PC-3 (cell line): Measurements from ENCODE around the gene GRAMD2A. TPM values are rescaled to one million over a fixed set of nuclear protein-coding genes. Genes with fewer than 3 reads are reported as not detected.

Experiments used
- ATAC-seq: fragments of 200-7000 bp; cut with Tn5 transposase; 2 replicates; pipeline ENCODE4 v1.9.1; 2020; ENCODE audit warnings: mild to moderate bottlenecking, moderate library complexity
- BruUV-seq: library from RNA; stranded (reverse); fragments of 400-500 nt; replicated peaks from 2 replicates; lab custom pipeline; 2021; lab: Mats Ljungman, UMichigan
- CTCF ChIA-PET: fragments of 300-600 bp; sonication (Branson Sonifier 250); formaldehyde crosslinking; loops from one replicate; lab custom pipeline; 2022; ENCODE audit warnings: antibody characterized with exemption; lab: Charles Lee
- POLR2A ChIA-PET: fragments of 300-600 bp; sonication (Branson Sonifier 250); formaldehyde crosslinking; loops from one replicate; lab custom pipeline; 2022; ENCODE audit warnings: antibody characterized with exemption; ENCODE audit not compliant: unreplicated experiment; lab: Charles Lee
- DNase-seq: peaks from one replicate; pipeline ENCODE4 v3.0.0-alpha.2; 2015
- H2AFZ ChIP-seq: fragments of 300-600 bp; sonication (generic); 2 replicates; pipeline ENCODE4 v1.6.0; 2016; ENCODE audit warnings: antibody characterized with exemption, low read length
- H3F3A ChIP-seq: fragments of 300-600 bp; sonication (generic); one replicate; pipeline ENCODE4 v1.6.0; 2017; ENCODE audit warnings: antibody characterized with exemption, low read length, control low read depth, mild to moderate bottlenecking; ENCODE audit not compliant: unreplicated experiment
- H3K27ac ChIP-seq: fragments of 300-600 bp; sonication (generic); 2 replicates; pipeline ENCODE4 v1.5.1; 2016; ENCODE audit warnings: mild to moderate bottlenecking, low read length
- H3K27me3 ChIP-seq: fragments of 300-600 bp; sonication (generic); 2 replicates; pipeline ENCODE4 v1.6.1; 2016; ENCODE audit warnings: low read length, mixed read lengths
- H3K36me3 ChIP-seq: fragments of 300-600 bp; sonication (generic); 2 replicates; pipeline ENCODE4 v1.6.1; 2016; ENCODE audit warnings: low read depth, mixed run types, low read length, mixed read lengths
- H3K4me1 ChIP-seq: fragments of 300-600 bp; sonication (generic); 2 replicates; pipeline ENCODE4 v1.5.1; 2016; ENCODE audit warnings: low read length; ENCODE audit not compliant: insufficient read depth
- H3K4me2 ChIP-seq: fragments of 300-600 bp; sonication (generic); 2 replicates; pipeline ENCODE4 v1.6.0; 2016; ENCODE audit warnings: low read length
- H3K4me3 ChIP-seq: fragments of 300-600 bp; sonication (generic); 2 replicates; pipeline ENCODE4 v1.5.1; 2016; ENCODE audit warnings: mild to moderate bottlenecking, low read length, mixed read lengths
- H3K79me2 ChIP-seq: fragments of 300-600 bp; sonication (generic); 2 replicates; pipeline ENCODE4 v1.6.1; 2017; ENCODE audit warnings: low read length, mixed read lengths
- H3K9ac ChIP-seq: fragments of 300-600 bp; sonication (generic); 2 replicates; pipeline ENCODE4 v1.6.0; 2016; ENCODE audit warnings: mild to moderate bottlenecking, low read length
- H3K9me2 ChIP-seq: fragments of 300-600 bp; sonication (generic); replicated peaks from 2 replicates; pipeline ENCODE4 v1.6.1; 2016; ENCODE audit warnings: mixed run types, low read length, mixed read lengths
- H3K9me3 ChIP-seq: fragments of 300-600 bp; sonication (generic); 2 replicates; pipeline ENCODE4 v1.6.1; 2016; ENCODE audit warnings: low read length, mixed read lengths
- H4K20me1 ChIP-seq: fragments of 300-600 bp; sonication (generic); 2 replicates; pipeline ENCODE4 v1.6.1; 2016; ENCODE audit warnings: low read length, mixed read lengths
- CTCF ChIP-seq: fragments of 300-600 bp; sonication (generic); conservative IDR thresholded peaks from 2 replicates; pipeline ENCODE4 v1.5.1; 2017; ENCODE audit warnings: antibody characterized with exemption, low read depth, mild to moderate bottlenecking, low read length
- EZH2 ChIP-seq: fragments of 300-600 bp; sonication (generic); IDR thresholded peaks from one replicate; pipeline ENCODE4 v1.6.1; 2017; ENCODE audit warnings: antibody characterized with exemption, mild to moderate bottlenecking, low read length; ENCODE audit not compliant: unreplicated experiment
- EZH2phosphoT487 ChIP-seq: fragments of 300-600 bp; sonication (generic); IDR thresholded peaks from 2 replicates; pipeline ENCODE4 v1.6.1; 2018; ENCODE audit warnings: mild to moderate bottlenecking, antibody characterized with exemption, low read length, borderline replicate concordance
- intact Hi-C: fragments of 100-400 bp; cut with micrococcal nuclease; formaldehyde crosslinking; loops from 2 replicates; pipeline ENCODE4 v1.9.0; 2023
- total RNA-seq: library from RNA; depleted of rRNA; stranded (reverse); fragments of >200 nt; gene quantifications from 2 replicates; pipeline ENCODE4 v1.2.3, GENCODE V29; 2014

GRAMD2A gene
- total RNA-seq, 1 experiment from 2014 or later, result 0.07 TPM

- Histone ChIP-seq H3K27ac (no peak overlapping the region), H3F3A (peaks cover 45% of the 10 kb centered on the region), H3K9me3 (no peaks in the 10 kb centered on the region), H3K4me1 (no peaks in the 10 kb centered on the region), H3K27me3 (no peaks in the 10 kb centered on the region), H4K20me1 (peaks cover 74% of the 10 kb centered on the region), H3K79me2 (peaks cover 9% of the 10 kb centered on the region; the same call in 1 of the 2 replicates), H3K9ac (no peak overlapping the region), H3K4me2 (no peak overlapping the region), H3K4me3 (no peak overlapping the region), H2AFZ (no peak overlapping the region), H3K36me3 (peaks cover 100% of the 10 kb centered on the region), H3K9me2 (no peaks in the 10 kb centered on the region)
- DNase-seq, result no peak
- ChIA-PET POLR2A (interaction anchor here (0.6 kb wide), 1 partner anchor 1453 kb away, joined by 4 read pairs; no protein-coding TSS in a partner anchor), CTCF (no interaction called here)
- no peak for ATAC-seq
- TF ChIP-seq CTCF, result no peak
- TF ChIP-seq EZH2phosphoT487, result no peak
- no peak for TF ChIP-seq EZH2
- intact Hi-C loops, result no loop called here
- BruUV-seq, result no TSS peak
Observed at GRCh38 chr15:72202801-72203506, 5.4 kb upstream of the GRAMD2A start.

GRCh38 chr15:72202302-72202701, 4.7 kb upstream of the GRAMD2A start:
- H3K27me3 ChIP-seq, result no peaks in the 10 kb centered on the region
- no peak overlapping the region for H3K4me3 ChIP-seq
- H3K9me2 ChIP-seq, result no peaks in the 10 kb centered on the region
- no TSS peak for BruUV-seq
- no peak overlapping the region for H2AFZ ChIP-seq
- no peak overlapping the region for H3K9ac ChIP-seq
- H3K4me2 ChIP-seq, result no peak overlapping the region
- peaks cover 68% of the 10 kb centered on the region for H4K20me1 ChIP-seq
- H3F3A ChIP-seq, result peaks cover 41% of the 10 kb centered on the region
- DNase-seq, result no peak
- intact Hi-C loops, result no loop called here
- no peak for ATAC-seq
- ChIA-PET POLR2A (no interaction called here), CTCF (no interaction called here)
- TF ChIP-seq EZH2, result no peak
- TF ChIP-seq EZH2phosphoT487, result no peak
- no peak for TF ChIP-seq CTCF
- 0 out of 2 replicates have a peak, but pooled peaks cover 9% of the 10 kb centered on the region for H3K79me2 ChIP-seq
- H3K27ac ChIP-seq, result no peak overlapping the region
- peaks cover 93% of the 10 kb centered on the region for H3K36me3 ChIP-seq
- no peaks in the 10 kb centered on the region for H3K9me3 ChIP-seq
- no peaks in the 10 kb centered on the region for H3K4me1 ChIP-seq

GRCh38 chr15:72201391-72201921, 3.9 kb upstream of the GRAMD2A start:
- intact Hi-C loops, result no loop called here
- H3K36me3 ChIP-seq, result peaks cover 85% of the 10 kb centered on the region
- no peaks in the 10 kb centered on the region for H3K27me3 ChIP-seq
- H3K4me2 ChIP-seq, result no peak overlapping the region
- ChIA-PET CTCF (no interaction called here), POLR2A (interaction anchor here (0.6 kb wide), 1 partner anchor 9 kb away, joined by 7 read pairs; no protein-coding TSS in a partner anchor)
- H3K4me3 ChIP-seq, result no peak overlapping the region
- no peak for ATAC-seq
- H3K27ac ChIP-seq, result no peak overlapping the region
- peaks cover 39% of the 10 kb centered on the region for H3F3A ChIP-seq
- H2AFZ ChIP-seq, result no peak overlapping the region
- no peaks in the 10 kb centered on the region for H3K9me3 ChIP-seq
- H3K9me2 ChIP-seq, result no peaks in the 10 kb centered on the region
- no peak overlapping the region for H3K9ac ChIP-seq
- TF ChIP-seq EZH2phosphoT487 (no peak), EZH2 (no peak), CTCF (no peak)
- H3K4me1 ChIP-seq, result no peaks in the 10 kb centered on the region
- no peak for DNase-seq
- H4K20me1 ChIP-seq, result peaks cover 59% of the 10 kb centered on the region
- no TSS peak for BruUV-seq
- H3K79me2 ChIP-seq, result 0 out of 2 replicates have a peak, but pooled peaks cover 6% of the 10 kb centered on the region
